ENCODE measurements around the gene ADARB1. TPM values are rescaled to one million over a fixed set of nuclear protein-coding genes. Genes with fewer than 3 reads are reported as not detected.

ADARB1 gene
- total and polyA plus RNA-seq, 4 donors = 54.7 to 224 (median 90.6) TPM

DNA sequence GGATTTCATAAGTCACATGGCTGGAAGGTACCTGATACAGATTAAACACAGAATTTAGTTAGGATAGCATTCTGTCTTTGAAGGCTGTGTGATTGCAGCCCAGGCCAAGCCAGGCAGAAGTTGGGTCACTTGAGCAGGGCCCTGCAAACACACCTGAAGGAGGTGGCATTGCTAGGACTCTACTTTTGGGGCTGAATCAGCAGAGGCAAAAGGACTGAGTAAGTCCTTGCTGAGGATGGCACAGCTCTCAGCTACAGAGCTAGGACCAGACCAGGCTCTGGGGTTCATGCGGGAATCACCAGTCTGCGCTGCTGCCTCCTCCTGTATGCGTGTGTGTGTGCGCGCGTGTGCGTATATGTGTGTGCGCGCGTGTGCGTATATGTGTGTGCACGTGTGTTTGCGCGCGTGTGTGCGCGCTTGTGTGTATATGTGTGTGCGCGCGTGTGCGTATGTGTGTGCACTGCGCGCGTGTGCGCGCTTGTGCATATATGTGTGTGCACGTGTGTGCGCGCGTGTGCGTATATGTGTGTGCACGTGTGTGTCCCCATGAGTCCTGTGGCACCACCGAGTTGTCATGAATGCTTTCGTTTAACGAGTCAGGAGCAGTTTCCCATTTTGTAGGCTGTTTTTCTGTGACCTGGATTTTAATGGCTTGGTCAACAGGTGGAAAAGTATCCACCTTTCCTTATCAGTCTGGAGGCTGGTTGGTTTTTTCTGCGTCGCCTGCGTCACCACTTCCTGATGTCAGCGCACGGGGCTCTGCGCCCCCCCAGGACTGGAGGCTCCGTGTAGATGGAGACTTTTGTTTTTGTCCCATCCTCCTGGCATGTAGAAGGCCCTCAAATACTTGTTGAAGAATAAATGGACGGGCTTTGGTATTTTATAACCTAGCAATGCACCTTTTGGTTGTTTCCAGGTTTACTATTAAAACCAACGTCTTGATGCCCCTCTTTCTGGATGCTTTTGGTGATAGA lies 34.7 kb downstream of the ADARB1 start:
- H3K9me3 ChIP-seq (ENCODE audit: control insufficient read depth, low read length) = no peaks in the 10 kb centered on the region
- ATAC-seq (ENCODE audit: low FRiP score) (peak; percentile 13), DNase-seq (no peak)
- WGBS, 2 donors = 85 to 86% methylated on average over 43 to 44 of the region's 44 CpGs
- no peaks in the 10 kb centered on the region for H3K36me3 ChIP-seq (ENCODE audit: control insufficient read depth in 1 of 2, insufficient read depth in 2 of 2, low read length in 1 of 2)
- no peaks in the 10 kb centered on the region for H3K27me3 ChIP-seq (ENCODE audit: control insufficient read depth in 1 of 2, insufficient read depth in 2 of 2, low read length in 1 of 2)
- peaks cover 3 to 5% of the 10 kb centered on the region in 2 donors for H3K4me1 ChIP-seq (ENCODE audit: control insufficient read depth in 1 of 2, insufficient read depth in 2 of 2, low read length in 2 of 2)
- H3K4me3 ChIP-seq (ENCODE audit: low read length in 2 of 2) = no peak overlapping the region
- intact Hi-C loops (cut with DNase I) = no loop called here
- H3K27ac ChIP-seq (ENCODE audit: low read depth in 1 of 2, low read length in 2 of 2) = peak overlapping the region in 1 of 2 donors; percentile 21

DNA sequence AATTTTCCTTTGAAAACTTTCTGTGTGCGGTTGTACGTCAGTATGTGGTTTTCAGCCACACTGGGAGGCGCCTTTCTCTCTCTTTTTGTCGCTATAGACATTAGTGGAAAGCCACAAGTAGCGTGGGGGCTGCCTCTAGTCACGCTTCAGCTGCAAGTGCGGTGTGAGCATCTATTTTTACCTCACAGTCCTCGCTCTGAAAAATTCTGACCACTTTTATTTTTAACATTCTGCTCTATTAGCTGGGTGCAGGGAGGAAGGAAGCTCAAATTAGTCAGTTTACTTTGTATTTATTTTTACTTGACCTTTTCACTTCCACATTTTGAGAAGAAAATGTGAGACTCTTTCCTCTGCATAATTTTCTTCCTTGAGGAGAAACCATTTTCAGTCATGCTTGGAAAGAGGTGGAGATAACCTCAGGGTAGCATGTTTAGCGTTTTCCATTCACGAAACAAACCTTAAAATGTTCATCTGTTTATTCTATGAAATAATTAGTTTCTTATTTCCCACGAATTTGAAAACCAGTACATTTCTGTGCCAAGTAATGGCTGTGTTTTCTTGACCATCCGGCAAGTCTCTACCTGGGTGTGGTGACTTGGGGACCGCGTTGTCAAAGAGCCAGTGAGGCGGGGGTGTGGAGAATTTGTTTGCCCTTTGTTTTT lies 35.6 kb downstream of the ADARB1 start:
- WGBS, 2 donors = 16 to 23% methylated on average over 15 of the region's 15 CpGs
- peaks cover 2 to 3% of the 10 kb centered on the region in 2 donors for H3K4me1 ChIP-seq (ENCODE audit: control insufficient read depth in 1 of 2, insufficient read depth in 2 of 2, low read length in 2 of 2)
- no peaks in the 10 kb centered on the region for H3K27me3 ChIP-seq (ENCODE audit: control insufficient read depth in 1 of 2, insufficient read depth in 2 of 2, low read length in 1 of 2)
- ATAC-seq (ENCODE audit: low FRiP score) (peak; percentile 58), DNase-seq (no peak)
- no peaks in the 10 kb centered on the region for H3K9me3 ChIP-seq (ENCODE audit: control insufficient read depth, low read length)
- no peaks in the 10 kb centered on the region for H3K36me3 ChIP-seq (ENCODE audit: control insufficient read depth in 1 of 2, insufficient read depth in 2 of 2, low read length in 1 of 2)
- no peak overlapping the region for H3K4me3 ChIP-seq (ENCODE audit: low read length in 2 of 2)
- H3K27ac ChIP-seq (ENCODE audit: low read depth in 1 of 2, low read length in 2 of 2) = peak overlapping the region in 1 of 2 donors; percentile 4
- intact Hi-C loops (cut with DNase I) = no loop called here

DNA sequence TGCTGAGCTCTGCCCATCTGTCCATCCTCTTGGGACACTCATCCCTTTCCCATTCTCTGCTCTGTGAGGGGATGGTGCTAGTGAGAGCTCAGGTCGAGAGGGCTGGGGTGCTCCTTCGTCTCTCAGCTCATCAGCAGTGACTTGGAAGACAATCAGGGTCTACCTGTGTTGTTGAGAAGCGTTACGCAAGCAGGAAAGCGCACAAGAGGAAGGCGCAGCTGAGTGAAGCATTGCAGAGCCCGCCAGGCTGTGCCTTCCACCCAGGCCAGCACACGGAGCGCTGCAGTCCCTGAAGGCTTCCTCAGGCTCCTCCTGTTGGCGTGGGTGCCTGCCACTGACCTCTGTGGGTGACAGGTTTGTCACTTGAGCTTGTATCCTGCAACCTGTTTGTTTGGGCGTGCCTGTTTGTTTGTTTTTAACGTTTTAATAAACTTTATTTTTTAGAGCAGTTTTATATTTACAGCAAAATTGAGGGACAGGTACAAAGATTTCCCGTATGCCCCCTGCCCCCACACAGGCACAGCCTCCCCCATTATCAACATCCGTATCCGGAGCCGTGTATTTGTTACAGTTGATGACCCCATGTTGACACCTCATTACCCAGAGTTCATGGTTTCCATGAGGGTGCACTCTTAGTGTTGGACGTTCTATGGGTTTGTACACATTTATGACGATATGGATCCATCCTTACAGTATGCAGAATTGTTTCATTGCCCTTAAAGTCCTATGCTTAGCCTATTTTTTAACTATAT lies 36.7 kb downstream of the ADARB1 start:
- ATAC-seq (ENCODE audit: low FRiP score) (no peak), DNase-seq (no peak)
- H3K9me3 ChIP-seq (ENCODE audit: control insufficient read depth, low read length) = no peaks in the 10 kb centered on the region
- H3K4me1 ChIP-seq (ENCODE audit: control insufficient read depth in 1 of 2, insufficient read depth in 2 of 2, low read length in 2 of 2) = peaks cover 2 to 3% of the 10 kb centered on the region in 2 donors
- no peaks in the 10 kb centered on the region for H3K27me3 ChIP-seq (ENCODE audit: control insufficient read depth in 1 of 2, insufficient read depth in 2 of 2, low read length in 1 of 2)
- intact Hi-C loops (cut with DNase I) = no loop called here
- H3K36me3 ChIP-seq (ENCODE audit: control insufficient read depth in 1 of 2, insufficient read depth in 2 of 2, low read length in 1 of 2) = no peaks in the 10 kb centered on the region
- WGBS, 2 donors = 60 to 75% methylated on average over 18 of the region's 18 CpGs
- no peak overlapping the region for H3K27ac ChIP-seq (ENCODE audit: low read depth in 1 of 2, low read length in 2 of 2)
- H3K4me3 ChIP-seq (ENCODE audit: low read length in 2 of 2) = no peak overlapping the region

DNA sequence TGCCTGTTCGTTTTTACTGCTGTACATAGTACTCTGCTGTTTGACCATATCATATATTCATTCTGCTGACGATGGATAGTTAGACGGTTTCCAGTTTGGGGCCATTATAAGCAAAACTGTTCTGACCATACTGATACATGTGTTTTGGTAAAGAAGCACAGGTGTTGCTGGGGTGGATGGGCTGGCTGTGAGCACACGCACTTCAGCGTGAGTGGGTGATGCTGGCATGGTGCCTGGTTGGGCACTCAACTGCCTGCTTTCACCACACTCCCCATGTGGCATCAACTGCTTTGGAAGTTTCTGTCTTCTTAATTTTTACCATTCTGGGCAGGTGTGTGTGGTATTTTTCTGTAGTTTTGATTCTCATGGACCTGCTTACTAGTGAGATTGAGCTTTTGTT lies 37.3 kb downstream of the ADARB1 start:
- no peak overlapping the region for H3K27ac ChIP-seq (ENCODE audit: low read depth in 1 of 2, low read length in 2 of 2)
- H3K4me1 ChIP-seq (ENCODE audit: control insufficient read depth in 1 of 2, insufficient read depth in 2 of 2, low read length in 2 of 2) = peaks cover under 1 to 2% of the 10 kb centered on the region in 2 donors
- H3K36me3 ChIP-seq (ENCODE audit: control insufficient read depth in 1 of 2, insufficient read depth in 2 of 2, low read length in 1 of 2) = no peaks in the 10 kb centered on the region
- no peak for DNase-seq
- H3K9me3 ChIP-seq (ENCODE audit: control insufficient read depth, low read length) = no peaks in the 10 kb centered on the region
- H3K4me3 ChIP-seq (ENCODE audit: low read length in 2 of 2) = no peak overlapping the region
- intact Hi-C loops (cut with DNase I) = no loop called here
- H3K27me3 ChIP-seq (ENCODE audit: control insufficient read depth in 1 of 2, insufficient read depth in 2 of 2, low read length in 1 of 2) = no peaks in the 10 kb centered on the region
- ATAC-seq (ENCODE audit: low FRiP score) = no peak
- WGBS, 2 donors = 52 to 56% methylated on average over 5 of the region's 5 CpGs

DNA sequence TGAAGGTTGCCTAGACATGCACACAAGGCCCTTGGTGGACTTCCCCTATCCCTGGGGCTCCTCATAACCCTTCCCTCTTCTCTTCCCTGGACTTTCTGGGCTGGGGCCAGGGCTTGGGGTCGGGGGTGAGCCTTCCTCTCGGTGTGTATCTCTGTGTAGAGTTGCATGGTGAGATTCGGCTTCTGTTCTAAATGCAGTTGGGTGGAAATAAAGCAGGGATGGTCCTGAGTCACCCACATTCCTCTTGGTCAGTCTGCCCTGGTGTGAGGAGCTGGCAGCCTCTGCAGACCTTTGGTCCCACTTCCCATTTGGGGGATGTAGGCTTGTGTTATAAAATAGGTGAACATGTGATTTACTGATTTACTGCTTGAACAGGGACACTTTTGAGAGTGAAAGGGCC lies 38.0 kb downstream of the ADARB1 start:
- H3K27me3 ChIP-seq (ENCODE audit: control insufficient read depth in 1 of 2, insufficient read depth in 2 of 2, low read length in 1 of 2) = no peaks in the 10 kb centered on the region
- ATAC-seq (ENCODE audit: low FRiP score) = no peak
- intact Hi-C loops (cut with DNase I) = no loop called here
- no peak overlapping the region for H3K27ac ChIP-seq (ENCODE audit: low read depth in 1 of 2, low read length in 2 of 2)
- H3K4me1 ChIP-seq (ENCODE audit: control insufficient read depth in 1 of 2, insufficient read depth in 2 of 2, low read length in 2 of 2) = peaks cover 0 to 2% of the 10 kb centered on the region in 2 donors
- peaks cover 0 to 2% of the 10 kb centered on the region in 2 donors for H3K36me3 ChIP-seq (ENCODE audit: control insufficient read depth in 1 of 2, insufficient read depth in 2 of 2, low read length in 1 of 2)
- no peaks in the 10 kb centered on the region for H3K9me3 ChIP-seq (ENCODE audit: control insufficient read depth, low read length)
- no peak for DNase-seq
- whole genome bisulfite sequencing, 2 donors = 70 to 72% methylated on average over 3 of the region's 3 CpGs
- no peak overlapping the region for H3K4me3 ChIP-seq (ENCODE audit: low read length in 2 of 2)

DNA sequence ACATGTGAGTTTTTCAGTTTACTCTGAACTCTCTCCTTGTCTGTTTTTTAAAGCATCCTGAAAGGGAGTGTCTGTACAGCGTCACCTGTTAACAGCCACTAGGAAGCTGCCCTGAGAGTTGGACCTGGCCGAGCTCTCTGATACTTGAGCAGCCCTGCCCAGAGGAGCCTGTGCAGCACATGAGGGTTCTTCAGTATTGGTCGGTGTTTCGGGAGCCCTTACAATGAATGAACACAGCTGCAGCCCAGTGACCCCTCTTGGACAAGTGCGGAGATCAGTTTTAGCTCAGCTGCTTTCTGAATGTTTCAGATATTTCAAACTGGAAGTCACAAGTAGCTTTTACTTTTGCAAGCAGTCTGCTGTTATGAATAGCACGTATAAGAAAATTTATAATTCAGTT lies 39.2 kb downstream of the ADARB1 start:
- 49 to 59% methylated on average over 6 of the region's 6 CpGs for WGBS, 2 donors
- Histone ChIP-seq H3K9me3 (ENCODE audit: control insufficient read depth, low read length) (no peaks in the 10 kb centered on the region), H3K27me3 (ENCODE audit: control insufficient read depth in 1 of 2, insufficient read depth in 2 of 2, low read length in 1 of 2) (no peaks in the 10 kb centered on the region), H3K4me3 (ENCODE audit: low read length in 2 of 2) (no peak overlapping the region), H3K4me1 (ENCODE audit: control insufficient read depth in 1 of 2, insufficient read depth in 2 of 2, low read length in 2 of 2) (peaks cover 0 to 2% of the 10 kb centered on the region in 2 donors), H3K36me3 (ENCODE audit: control insufficient read depth in 1 of 2, insufficient read depth in 2 of 2, low read length in 1 of 2) (peaks cover 0 to 2% of the 10 kb centered on the region in 2 donors), H3K27ac (ENCODE audit: low read depth in 1 of 2, low read length in 2 of 2) (no peak overlapping the region)
- DNase-seq (no peak), ATAC-seq (ENCODE audit: low FRiP score) (no peak)
- intact Hi-C loops (cut with DNase I) = no loop called here

DNA sequence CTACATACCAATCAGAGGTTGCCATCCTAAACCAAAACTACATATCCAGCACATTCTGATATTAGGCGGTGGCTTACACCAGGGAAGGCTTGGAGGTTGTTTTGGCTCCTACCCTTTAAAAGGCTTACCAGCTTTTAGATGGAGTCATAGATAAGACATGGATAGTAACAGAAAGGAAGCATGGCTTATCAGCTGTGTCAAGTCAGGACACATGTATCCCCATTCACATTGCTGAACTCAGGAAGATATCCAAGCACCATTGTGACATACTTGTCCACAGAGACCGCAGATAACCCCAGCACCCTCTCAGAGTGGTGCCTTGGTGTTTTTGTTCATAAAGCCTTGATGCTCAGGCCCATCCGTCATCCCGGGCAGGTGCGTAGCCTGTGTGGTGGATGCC lies 39.7 kb downstream of the ADARB1 start:
- Histone ChIP-seq H3K4me3 (ENCODE audit: low read length in 2 of 2) (no peak overlapping the region), H3K27me3 (ENCODE audit: control insufficient read depth in 1 of 2, insufficient read depth in 2 of 2, low read length in 1 of 2) (no peaks in the 10 kb centered on the region), H3K4me1 (ENCODE audit: control insufficient read depth in 1 of 2, insufficient read depth in 2 of 2, low read length in 2 of 2) (peaks cover 0 to 2% of the 10 kb centered on the region in 2 donors), H3K27ac (ENCODE audit: low read depth in 1 of 2, low read length in 2 of 2) (no peak overlapping the region), H3K9me3 (ENCODE audit: control insufficient read depth, low read length) (no peaks in the 10 kb centered on the region), H3K36me3 (ENCODE audit: control insufficient read depth in 1 of 2, insufficient read depth in 2 of 2, low read length in 1 of 2) (peaks cover 0 to 2% of the 10 kb centered on the region in 2 donors)
- ATAC-seq (ENCODE audit: low FRiP score) (no peak), DNase-seq (no peak)
- WGBS, 2 donors = 77 to 81% methylated on average over 5 of the region's 5 CpGs
- intact Hi-C loops (cut with DNase I) = no loop called here

DNA sequence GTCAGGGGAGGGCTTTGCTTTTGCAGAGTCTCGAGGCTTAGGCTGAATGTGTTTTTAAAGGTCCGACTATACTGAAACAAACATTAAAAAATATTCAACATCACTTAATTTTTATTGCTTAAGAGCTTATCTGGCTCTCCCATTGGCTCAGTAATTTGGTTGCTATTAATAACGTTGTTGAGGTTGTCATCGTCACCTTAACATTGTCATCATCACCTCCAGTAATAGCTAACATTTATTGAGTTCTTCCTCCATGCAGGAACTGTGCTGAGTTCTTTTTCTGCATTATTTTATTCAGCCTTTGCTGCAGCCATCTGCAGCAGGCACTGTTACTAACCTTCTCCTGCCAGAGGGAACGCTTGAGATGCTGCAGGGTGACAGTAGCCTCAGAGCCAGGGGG lies 40.1 kb downstream of the ADARB1 start:
- DNase-seq = no peak
- WGBS, 2 donors = 52 to 53% methylated on average over 5 of the region's 5 CpGs
- no peak for ATAC-seq (ENCODE audit: low FRiP score)
- H3K9me3 ChIP-seq (ENCODE audit: control insufficient read depth, low read length) = no peaks in the 10 kb centered on the region
- peaks cover 0 to 2% of the 10 kb centered on the region in 2 donors for H3K36me3 ChIP-seq (ENCODE audit: control insufficient read depth in 1 of 2, insufficient read depth in 2 of 2, low read length in 1 of 2)
- H3K4me1 ChIP-seq (ENCODE audit: control insufficient read depth in 1 of 2, insufficient read depth in 2 of 2, low read length in 2 of 2) = peaks cover 0 to 2% of the 10 kb centered on the region in 2 donors
- H3K4me3 ChIP-seq (ENCODE audit: low read length in 2 of 2) = no peak overlapping the region
- H3K27ac ChIP-seq (ENCODE audit: low read depth in 1 of 2, low read length in 2 of 2) = no peak overlapping the region
- intact Hi-C loops (cut with DNase I) = no loop called here
- H3K27me3 ChIP-seq (ENCODE audit: control insufficient read depth in 1 of 2, insufficient read depth in 2 of 2, low read length in 1 of 2) = no peaks in the 10 kb centered on the region
